Panc1 (cell line): Measurements from ENCODE around the gene PCDHGA1.

Source experiments
- CTCF ChIP-seq: fragments of 450-650 bp; IDR thresholded peaks from 2 replicates; pipeline ENCODE4 v1.5.1; 2017; ENCODE audit warnings: mild to moderate bottlenecking
- POLR2AphosphoS5 ChIP-seq: IDR thresholded peaks from 2 replicates; pipeline ENCODE4 v1.6.1; 2012; ENCODE audit warnings: mild to moderate bottlenecking, low read depth, low read length, moderate library complexity
- REST ChIP-seq, 2 experiments: IDR thresholded peaks; 2 replicates each; pipeline ENCODE4 v1.6.1; 2011 to 2012; ENCODE audit warnings: low read depth in 2 of 2, control low read depth in 1 of 2, low read length in 1 of 2, mild to moderate bottlenecking in 1 of 2, moderate library complexity in 1 of 2; ENCODE audit not compliant: insufficient read depth in 1 of 2

- TF ChIP-seq CTCF = no peak
- TF ChIP-seq REST (IDR thresholded peaks at IDR 0.05; ENCODE audit: insufficient read depth in 1 of 2, low read depth in 2 of 2, low read length in 1 of 2) = no peak
- no peak for TF ChIP-seq POLR2AphosphoS5
These were observed 44.3 kb downstream of the PCDHGA1 start for GRCh38 chr5:141374627-141375026.
